NCI-H1436 (cell line): ENCODE measurements around the gene KCNK13.
"Not testable (repeated sequence)": the region's sequence is repeated elsewhere in the genome, so short reads cannot be mapped to it uniquely, and the experiment has no call there.

Experiments used
- DNase-seq: peaks from one replicate; lab custom pipeline; 2025; lab: John Stamatoyannopoulos, UW

The KCNK13 gene

DNA sequence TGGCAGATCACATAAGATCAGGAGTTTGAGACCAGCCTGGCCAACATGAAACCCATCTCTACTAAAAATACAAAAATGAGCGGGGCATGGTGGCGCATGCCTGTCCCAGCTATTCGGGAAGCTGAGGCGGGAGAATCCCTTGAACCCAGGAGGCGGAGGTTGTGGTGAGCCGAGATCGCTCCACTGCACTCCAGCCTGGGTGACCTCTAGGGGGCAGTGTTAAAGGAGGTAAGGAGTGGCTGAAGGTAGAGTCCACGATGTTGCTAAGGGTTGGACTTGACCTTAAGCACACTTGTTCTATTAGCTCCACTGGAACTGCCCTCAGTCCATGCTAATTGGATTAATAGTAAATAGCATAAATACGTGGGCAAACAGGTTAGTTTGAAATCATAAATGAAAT lies 132.1 kb downstream of the KCNK13 start:
- DNase-seq = no peak

DNA sequence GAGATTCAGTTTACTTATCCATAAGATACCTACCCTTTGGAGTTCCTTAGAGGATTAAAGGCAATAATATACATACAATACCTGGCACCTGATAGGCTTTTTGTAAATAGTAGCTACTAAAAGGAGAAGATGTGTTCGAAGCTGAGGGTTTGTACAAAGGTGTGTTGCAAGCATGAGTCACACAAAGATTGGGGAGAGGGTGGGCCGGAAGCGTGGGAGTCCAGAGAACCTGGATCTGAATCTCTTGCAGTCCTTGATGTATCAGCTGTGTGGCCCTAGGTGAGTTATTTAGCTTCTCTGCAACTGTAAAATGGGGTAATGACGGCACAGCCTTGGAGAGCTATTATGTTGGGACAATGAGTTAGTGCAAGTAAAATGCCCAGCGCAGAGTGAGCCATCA lies 132.9 kb downstream of the KCNK13 start:
- no peak for DNase-seq

GRCh38 chr14:90198541-90199060 lies 136.8 kb downstream of the KCNK13 start:
- DNase-seq = no peak

- not testable (repeated sequence) for DNase-seq
These were observed 138.8 kb downstream of the KCNK13 start for GRCh38 chr14:90200546-90200945.

- DNase-seq = no peak
These were observed 139.6 kb downstream of the KCNK13 start for GRCh38 chr14:90201344-90201743.

DNA sequence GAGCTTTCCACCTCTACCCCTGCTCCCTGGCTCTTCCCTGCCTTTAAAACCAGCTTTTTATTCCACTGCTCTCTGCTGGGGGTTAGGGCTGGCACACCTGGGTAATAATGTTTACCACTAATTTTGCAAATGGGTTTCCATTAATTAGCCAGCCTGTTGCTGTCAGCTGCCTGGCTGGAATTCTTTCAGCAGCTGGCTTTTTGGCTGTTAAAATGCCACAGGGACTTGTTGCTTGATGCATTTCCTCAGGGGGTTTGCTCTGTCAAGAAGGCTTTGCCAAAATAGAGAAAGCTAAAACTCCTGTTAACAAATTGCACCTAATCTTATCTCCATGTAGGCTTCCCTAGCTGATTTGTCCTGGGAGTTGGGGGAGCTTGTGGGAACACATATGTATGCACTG lies 142.7 kb downstream of the KCNK13 start:
- peak; percentile 2 for DNase-seq

- DNase-seq = no peak
These were observed 151.4 kb downstream of the KCNK13 start for GRCh38 chr14:90213099-90213748.

DNA sequence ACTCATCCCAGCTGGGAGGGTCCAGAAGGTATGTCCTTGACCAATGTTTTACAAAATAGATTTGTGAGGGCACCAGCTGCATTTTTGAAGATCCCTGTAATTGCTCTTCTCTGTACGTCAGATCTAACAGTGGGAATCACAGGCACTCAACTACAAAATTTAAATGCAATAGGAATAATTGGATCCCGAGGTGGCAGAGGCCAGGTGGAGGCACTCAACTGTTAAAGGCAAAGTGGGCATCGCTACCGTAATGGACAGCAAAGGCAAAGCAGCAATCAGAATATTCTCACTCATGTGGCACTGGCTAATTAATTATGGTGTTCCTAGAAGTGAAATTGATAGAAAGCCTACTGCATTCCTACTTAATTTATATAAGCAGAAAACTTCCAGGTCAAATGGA lies 166.7 kb downstream of the KCNK13 start:
- no peak for DNase-seq

- not testable (repeated sequence) for DNase-seq
These were observed 168.1 kb downstream of the KCNK13 start for GRCh38 chr14:90229942-90230341.
